Endothelial cell of umbilical vein (primary cell): Measurements from ENCODE around the gene CEP89. TPM values are rescaled to one million over a fixed set of nuclear protein-coding genes. Genes with fewer than 3 reads are reported as not detected.

Experiments
- BruUV-seq: library from RNA; stranded (reverse); fragments of 400-500 nt; replicated peaks from 2 replicates; lab custom pipeline; 2021; lab: Mats Ljungman, UMichigan
- CTCF ChIA-PET: fragments of 300-600, 350-600 bp; sonication (Branson Sonifier 250); formaldehyde crosslinking; loops from one replicate; lab custom pipeline; 2021; ENCODE audit warnings: antibody characterized with exemption, inconsistent platforms; lab: Charles Lee
- POLR2A ChIA-PET: fragments of 300-600, 350-600 bp; sonication (Branson Sonifier 250); formaldehyde crosslinking; loops from one replicate; lab custom pipeline; 2021; ENCODE audit warnings: antibody characterized with exemption, inconsistent platforms; lab: Charles Lee
- DNase-seq: peaks from one replicate; pipeline ENCODE4 v3.0.0-alpha.2; 2011; ENCODE audit warnings: low read depth, low spot score
- FAIRE-seq: peaks from 2 replicates; lab custom pipeline; 2011; peaks lifted over from hg19 to GRCh38; lab: Jason Lieb, UNC
- H2AFZ ChIP-seq: 2 replicates; pipeline ENCODE4 v1.6.0; 2012; ENCODE audit warnings: low read depth, low read length, control low read depth, inconsistent platforms
- H3K27ac ChIP-seq: 2 replicates; pipeline ENCODE4 v1.5.1; 2011; ENCODE audit warnings: low read depth, mild to moderate bottlenecking, control low read depth, low read length, moderate library complexity; ENCODE audit not compliant: insufficient read depth
- H3K27me3 ChIP-seq, 2 experiments: 2 replicates each; pipeline versions ENCODE4 v1.6.0 to v1.6.1; 2011; ENCODE audit warnings: low read length in 2 of 2, mixed read lengths in 1 of 2; ENCODE audit not compliant: control insufficient read depth in 2 of 2, insufficient read depth in 2 of 2
- H3K36me3 ChIP-seq, 2 experiments: 2 replicates in 1 of 2; 3 replicates in 1 of 2; pipeline ENCODE4 v1.5.1; 2011; ENCODE audit warnings: low read length in 2 of 2, mild to moderate bottlenecking in 1 of 2, moderate library complexity in 1 of 2; ENCODE audit not compliant: control insufficient read depth in 2 of 2, insufficient read depth in 2 of 2; ENCODE audit errors: extremely low read depth in 1 of 2
- H3K4me1 ChIP-seq: 3 replicates; pipeline ENCODE4 v1.5.1; 2011; ENCODE audit warnings: mild to moderate bottlenecking, low read length; ENCODE audit not compliant: control insufficient read depth, insufficient read depth; ENCODE audit errors: extremely low read depth
- H3K4me2 ChIP-seq: 2 replicates; pipeline ENCODE4 v1.6.1; 2011; ENCODE audit warnings: low read length, control low read depth, mixed read lengths; ENCODE audit not compliant: insufficient read depth
- H3K4me3 ChIP-seq, 3 experiments: fragments of 200-600 bp in 1 of 3; sonication (generic), shearing (Covaris generic) in 1 of 3; replicated peaks in 1 of 3; 2 replicates each; pipeline ENCODE4 v1.5.1; 2011 to 2016; ENCODE audit warnings: control low read depth in 3 of 3, low read length in 3 of 3, mild to moderate bottlenecking in 2 of 3, inconsistent platforms in 1 of 3, low read depth in 1 of 3, moderate library complexity in 1 of 3; ENCODE audit not compliant: insufficient read depth in 1 of 3
- H3K79me2 ChIP-seq: 2 replicates; pipeline ENCODE4 v1.6.0; 2012; ENCODE audit warnings: low read length, inconsistent platforms; ENCODE audit not compliant: control insufficient read depth, insufficient read depth
- H3K9ac ChIP-seq: replicated peaks from 2 replicates; pipeline ENCODE3; 2011; ENCODE audit warnings: low read length, control low read depth; ENCODE audit not compliant: insufficient read depth; ENCODE audit errors: extremely low read depth
- H3K9me1 ChIP-seq: replicated peaks from 3 replicates; pipeline ENCODE4 v1.6.0; 2011; ENCODE audit warnings: mild to moderate bottlenecking, low read length; ENCODE audit not compliant: control insufficient read depth, insufficient read depth; ENCODE audit errors: extremely low read depth
- H3K9me3 ChIP-seq: replicated peaks from 2 replicates; pipeline ENCODE4 v1.5.1; 2012; ENCODE audit warnings: low read length, inconsistent platforms; ENCODE audit not compliant: control insufficient read depth, insufficient read depth
- H4K20me1 ChIP-seq: replicated peaks from 2 replicates; pipeline ENCODE3; 2011; ENCODE audit warnings: mild to moderate bottlenecking, low read length; ENCODE audit not compliant: control insufficient read depth, insufficient read depth; ENCODE audit errors: extremely low read depth
- CTCF ChIP-seq, 2 donors: IDR thresholded peaks; 1 replicate in 1 of 2; 2 replicates in 1 of 2; pipeline ENCODE4 v1.5.1; 2011; ENCODE audit warnings: low read length in 2 of 2, mild to moderate bottlenecking in 2 of 2, moderate library complexity in 2 of 2, control low read depth in 1 of 2, inconsistent platforms in 1 of 2, low read depth in 1 of 2; ENCODE audit not compliant: insufficient read depth in 1 of 2; ENCODE audit errors: extremely low read depth in 1 of 2
- EZH2 ChIP-seq: IDR thresholded peaks from 2 replicates; pipeline ENCODE4 v1.6.1; 2012; ENCODE audit warnings: borderline replicate concordance, low read depth, mild to moderate bottlenecking, moderate library complexity, low read length, inconsistent platforms; ENCODE audit not compliant: severe bottlenecking
- FOS ChIP-seq: IDR thresholded peaks from 2 replicates; pipeline ENCODE4 v1.6.1; 2011; ENCODE audit warnings: mild to moderate bottlenecking, low read length, moderate library complexity, borderline replicate concordance; ENCODE audit not compliant: insufficient read depth
- GATA2 ChIP-seq: IDR thresholded peaks from 2 replicates; pipeline ENCODE4 v1.7.0; 2011; ENCODE audit warnings: low read depth, mild to moderate bottlenecking, moderate library complexity, mixed read lengths, low read length; ENCODE audit not compliant: insufficient read length, insufficient read depth
- JUN ChIP-seq: IDR thresholded peaks from 2 replicates; pipeline ENCODE4 v1.6.1; 2011; ENCODE audit warnings: borderline replicate concordance, low read depth; ENCODE audit not compliant: insufficient read length, insufficient read depth
- MAX ChIP-seq: IDR thresholded peaks from 2 replicates; pipeline ENCODE4 v1.6.1; 2011; ENCODE audit not compliant: insufficient read depth, insufficient read length
- MYC ChIP-seq: IDR thresholded peaks from one replicate; pipeline ENCODE4 v1.6.1; 2011; ENCODE audit warnings: mild to moderate bottlenecking, low read depth, low read length
- POLR2A ChIP-seq: IDR thresholded peaks from 2 replicates; pipeline ENCODE4 v1.6.1; 2012; ENCODE audit warnings: low read depth, mild to moderate bottlenecking, control low read depth, low read length
- POLR2AphosphoS5 ChIP-seq: IDR thresholded peaks from 2 replicates; pipeline ENCODE4 v1.6.1; 2012; ENCODE audit warnings: low read depth, mild to moderate bottlenecking, control low read depth, low read length, moderate library complexity; ENCODE audit not compliant: insufficient read depth
- dilution Hi-C: fragments of 300-500 bp; cut with MboI; formaldehyde crosslinking; loops from one replicate; pipeline ENCODE4 v1.15.0; 2019; ENCODE audit warnings: low sequenced_read_pairs; ENCODE audit not compliant: extremely low pct_ligation_motif_present
- intact Hi-C: fragments of 100-400 bp; cut with micrococcal nuclease; formaldehyde crosslinking; loops from one replicate; pipeline ENCODE4 v1.10.0; 2022
- polyA plus RNA-seq, 4 experiments: library from polyadenylated mRNA; depleted of rRNA in 3 of 4; stranded (reverse) in 3 of 4; unstranded in 1 of 4; fragments of >200 nt; gene quantifications; 2 replicates each; pipeline versions ENCODE4 v1.2.1 to v1.2.3, GENCODE V29; 2011 to 2012; ENCODE audit warnings: missing spikeins in 1 of 4
- total RNA-seq: library from RNA; stranded (reverse); gene quantifications from 2 replicates; pipeline ENCODE4 v1.2.3, GENCODE V29; 2021

CEP89 gene
- total and polyA plus RNA-seq, 2 donors (not counting 3 experiments of a cell fraction or from before 2014, with no cell fraction given): 25.1 to 46.2 TPM

- TF ChIP-seq JUN: no peak
- TF ChIP-seq POLR2AphosphoS5: no peak
- no peak for TF ChIP-seq CTCF (IDR thresholded peaks at IDR 0.05; ENCODE audit: extremely low read depth in 1 of 2, insufficient read depth in 1 of 2, low read depth in 1 of 2, low read length in 2 of 2)
- TF ChIP-seq MAX: no peak
- no peak for TF ChIP-seq MYC
- no peak for TF ChIP-seq FOS
- TF ChIP-seq POLR2A: no peak
- no peak for TF ChIP-seq GATA2
- no peak for TF ChIP-seq EZH2
- no peak overlapping the region for H3K4me3 ChIP-seq
- H3K79me2 ChIP-seq: no peaks in the 10 kb centered on the region
- dilution Hi-C loops (no loop called here), intact Hi-C loops (no loop called here)
- H3K27ac ChIP-seq: no peak overlapping the region
- no peaks in the 10 kb centered on the region for H3K36me3 ChIP-seq
- ChIA-PET CTCF (interaction anchor here (1.3 kb wide), 1 partner anchor 27 kb away, joined by 3 read pairs; no protein-coding TSS in a partner anchor), POLR2A (no interaction called here)
- H3K9ac ChIP-seq: no peak overlapping the region
- no peak overlapping the region for H2AFZ ChIP-seq
- no peak for DNase-seq
- no peaks in the 10 kb centered on the region for H3K4me1 ChIP-seq
- no peaks in the 10 kb centered on the region for H3K9me3 ChIP-seq
- no peaks in the 10 kb centered on the region for H3K27me3 ChIP-seq
- H4K20me1 ChIP-seq: no peaks in the 10 kb centered on the region
- H3K9me1 ChIP-seq: no peaks in the 10 kb centered on the region
- no peak for FAIRE-seq
- no peak overlapping the region for H3K4me2 ChIP-seq
- no TSS peak for BruUV-seq
Measured at GRCh38 chr19:32862173-32862572, 109.6 kb downstream of the CEP89 start.
